HAP-1 (cell line): Measurements from ENCODE around the gene EVL.

Experiments used
- DNase-seq, 2 experiments: peaks; one replicate each; pipeline ENCODE4 v3.0.0-alpha.2; 2016 to 2020; ENCODE audit warnings: low spot score in 2 of 2
- H3K27me3 ChIP-seq: fragments of 250-450 bp; sonication (Bioruptor Pico); 2 replicates; pipeline ENCODE4 v1.5.1; 2020; ENCODE audit warnings: low read depth, mild to moderate bottlenecking, moderate library complexity
- H3K36me3 ChIP-seq: fragments of 250-450 bp; sonication (Bioruptor Pico); replicated peaks from 2 replicates; pipeline ENCODE4 v1.5.1; 2020; ENCODE audit warnings: mild to moderate bottlenecking
- H3K4me1 ChIP-seq: fragments of 250-450 bp; sonication (Bioruptor Pico); 2 replicates; pipeline ENCODE4 v1.5.1; 2020; ENCODE audit warnings: mild to moderate bottlenecking
- H3K4me3 ChIP-seq: fragments of 250-450 bp; sonication (Bioruptor Pico); 2 replicates; pipeline ENCODE4 v1.5.1; 2020; ENCODE audit warnings: mild to moderate bottlenecking, moderate library complexity
- H3K9me3 ChIP-seq: fragments of 250-450 bp; sonication (Bioruptor Pico); 2 replicates; pipeline ENCODE4 v1.5.1; 2020; ENCODE audit warnings: mild to moderate bottlenecking, moderate library complexity
- in situ Hi-C: fragments of 300-500 bp; cut with MboI; formaldehyde crosslinking; loops from 3 replicates; pipeline ENCODE4 v1.14.3; 2020; ENCODE audit warnings: low sequenced_read_pairs, inconsistent platforms, mixed read lengths

EVL gene

DNA sequence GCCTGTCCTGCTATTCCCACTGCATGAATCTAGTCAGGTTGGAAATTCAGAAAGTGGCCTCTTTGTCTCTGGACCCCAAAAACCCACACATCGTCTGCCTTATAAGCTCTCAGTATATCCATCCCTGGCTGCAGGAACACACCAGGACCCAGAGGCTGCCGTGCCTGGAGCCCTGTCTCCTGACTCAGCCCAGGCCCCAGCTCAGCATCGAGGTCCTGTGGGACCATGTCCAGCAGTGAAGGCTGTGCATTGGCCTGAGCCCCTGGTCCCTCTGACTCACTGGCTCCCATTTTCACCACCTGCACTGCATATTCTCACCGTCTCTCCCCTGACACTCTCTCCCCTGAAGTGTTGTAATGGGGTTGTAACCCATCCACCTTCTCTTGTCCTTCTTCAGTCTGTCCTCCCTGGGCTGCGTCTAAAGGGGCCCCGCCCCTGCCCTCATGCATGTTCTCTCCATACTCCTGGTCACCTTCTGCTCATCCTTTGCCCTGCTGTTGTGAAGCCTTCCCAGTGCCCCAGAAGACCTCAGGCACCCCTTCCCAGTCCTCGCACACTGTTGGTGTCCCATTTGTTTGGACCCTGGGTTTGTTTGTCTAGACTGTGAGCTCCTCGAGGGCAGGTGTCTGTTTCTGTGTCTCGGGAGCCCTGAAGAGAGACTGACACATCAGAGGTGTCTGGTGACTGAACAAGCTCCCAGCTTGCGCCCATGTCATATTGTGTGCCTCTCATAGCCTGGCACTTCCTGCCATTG lies 43.8 kb downstream of the EVL start:
- DNase-seq, result no peak
- Histone ChIP-seq H3K4me1 (no peaks in the 10 kb centered on the region), H3K4me3 (no peak overlapping the region), H3K36me3 (peaks cover 5% of the 10 kb centered on the region), H3K27me3 (no peaks in the 10 kb centered on the region), H3K9me3 (no peaks in the 10 kb centered on the region)
- in situ Hi-C loops, result no loop called here

DNA sequence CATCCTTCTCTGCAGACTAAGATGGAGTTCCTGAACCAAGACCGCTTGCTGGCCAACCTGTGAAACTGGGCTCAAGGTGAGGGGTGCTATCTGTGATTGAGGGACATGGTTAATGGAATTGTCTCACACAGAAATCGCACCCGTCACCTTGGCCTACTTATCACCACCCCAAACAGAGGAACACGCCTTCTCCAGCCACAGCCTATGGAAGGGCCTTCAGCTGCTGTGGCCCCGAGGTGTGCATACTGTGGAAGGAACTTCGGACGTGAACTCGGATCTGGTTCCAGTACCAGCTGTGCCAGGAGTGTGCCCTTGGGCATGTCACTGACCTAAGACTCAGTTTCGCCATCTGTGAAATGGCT lies 44.4 kb downstream of the EVL start:
- in situ Hi-C loops, result no loop called here
- Histone ChIP-seq H3K27me3 (no peaks in the 10 kb centered on the region), H3K4me1 (no peaks in the 10 kb centered on the region), H3K36me3 (peaks cover 5% of the 10 kb centered on the region), H3K9me3 (no peaks in the 10 kb centered on the region), H3K4me3 (no peak overlapping the region)
- DNase-seq, result no peak

DNA sequence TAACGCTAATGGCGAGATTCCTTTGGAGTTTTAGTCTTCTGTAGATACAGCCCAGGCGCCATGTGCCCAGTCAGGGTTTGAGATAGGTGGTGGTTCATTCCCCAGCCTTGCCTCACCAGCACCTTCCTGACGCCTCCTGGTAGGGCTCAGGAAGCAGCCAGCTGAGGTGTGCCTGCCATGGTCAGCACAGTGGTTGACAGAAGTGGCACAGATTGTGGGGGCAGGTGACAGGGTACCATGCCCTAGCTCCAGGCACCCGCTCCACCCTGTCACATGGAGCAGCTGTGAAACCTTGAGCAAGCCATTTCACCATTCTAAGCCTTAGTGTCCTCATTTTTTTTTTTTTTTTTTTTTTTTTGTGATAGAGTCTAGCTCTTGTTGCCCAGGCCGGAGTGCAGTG lies 45.6 kb downstream of the EVL start:
- Histone ChIP-seq H3K4me3 (no peak overlapping the region), H3K4me1 (no peaks in the 10 kb centered on the region), H3K36me3 (peaks cover 5% of the 10 kb centered on the region), H3K9me3 (no peaks in the 10 kb centered on the region), H3K27me3 (no peaks in the 10 kb centered on the region)
- in situ Hi-C loops, result loop anchor here (5.0 kb wide), 1 partner anchor 129 kb away; no protein-coding TSS in a partner anchor
- no peak for DNase-seq

DNA sequence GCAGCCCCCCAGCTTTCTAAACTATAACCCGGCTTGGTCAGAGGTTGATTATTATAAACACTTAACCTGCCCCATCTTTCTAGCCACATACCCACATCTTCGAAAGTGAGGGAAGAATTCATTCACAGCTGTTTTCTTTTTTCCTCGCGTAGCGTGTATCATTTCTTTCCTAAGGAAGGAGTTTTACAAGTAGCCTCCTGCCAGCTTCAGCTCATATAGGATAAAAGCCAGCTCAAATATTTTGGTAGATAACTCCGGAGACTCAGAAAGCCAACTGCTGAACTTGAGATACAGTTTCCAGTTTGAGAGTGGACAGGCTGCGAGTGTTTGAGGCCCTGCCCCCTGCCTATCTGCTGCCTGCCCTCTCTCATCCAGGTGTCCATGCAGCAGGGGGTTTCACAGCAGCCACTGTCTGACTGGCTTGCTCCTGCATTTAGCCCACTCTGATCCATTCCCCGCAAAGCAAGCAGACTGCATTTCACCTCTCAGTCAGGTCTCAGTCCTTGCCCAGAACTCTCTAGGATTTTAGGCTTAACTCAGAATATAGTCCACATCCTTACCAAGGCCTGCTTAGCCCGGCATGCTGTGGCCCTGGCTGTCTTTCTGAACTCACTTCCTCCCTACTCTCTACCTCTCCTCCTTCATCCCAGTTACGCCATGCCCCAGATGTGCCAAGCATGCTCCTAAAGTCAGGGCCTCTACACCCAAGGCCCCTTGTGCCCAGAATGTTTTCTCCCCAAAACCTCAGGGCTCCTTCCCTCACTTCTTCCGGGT lies 46.9 kb downstream of the EVL start:
- no peaks in the 10 kb centered on the region for H3K4me1 ChIP-seq
- in situ Hi-C loops, result loop anchor here (5.0 kb wide), 1 partner anchor 130 kb away; no protein-coding TSS in a partner anchor
- no peak overlapping the region for H3K4me3 ChIP-seq
- no peak for DNase-seq
- H3K27me3 ChIP-seq, result no peaks in the 10 kb centered on the region
- peaks cover 5% of the 10 kb centered on the region for H3K36me3 ChIP-seq
- H3K9me3 ChIP-seq, result no peaks in the 10 kb centered on the region

DNA sequence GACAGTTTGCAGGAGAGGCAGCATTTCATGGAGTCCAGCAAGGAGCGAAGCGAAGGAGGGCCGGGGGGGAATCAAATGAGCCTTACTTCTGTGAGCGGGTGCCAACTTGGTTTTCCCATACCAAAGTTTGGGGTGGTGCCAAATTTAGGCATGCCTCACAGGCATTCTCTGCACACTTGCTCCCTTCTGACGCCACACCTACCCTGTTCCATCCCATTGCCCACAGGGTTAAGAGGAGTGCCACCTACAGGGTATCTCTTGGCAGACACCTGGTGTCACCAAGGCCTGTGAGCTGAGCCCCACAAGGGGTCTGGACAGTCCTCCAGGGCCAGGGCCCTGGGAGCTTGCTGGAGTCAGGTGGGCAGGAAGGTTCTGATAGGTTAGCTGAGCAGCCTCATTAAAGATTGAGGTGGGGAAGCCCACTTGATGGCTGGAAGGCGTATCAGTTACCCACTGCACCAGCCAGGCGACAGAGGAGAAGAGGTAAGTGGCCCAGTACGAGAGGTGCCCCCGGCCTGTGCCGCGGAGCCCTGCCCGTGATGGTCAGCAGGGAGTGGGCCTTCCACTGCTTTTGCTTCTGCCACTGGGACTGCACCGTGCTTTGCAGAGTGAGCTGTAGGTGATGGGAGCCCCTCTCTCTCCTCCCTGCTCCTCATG lies 49.0 kb downstream of the EVL start:
- no peaks in the 10 kb centered on the region for H3K27me3 ChIP-seq
- in situ Hi-C loops, result loop anchor here (5.0 kb wide), 1 partner anchor 132 kb away; no protein-coding TSS in a partner anchor
- no peak for DNase-seq
- no peaks in the 10 kb centered on the region for H3K9me3 ChIP-seq
- H3K36me3 ChIP-seq, result peaks cover 5% of the 10 kb centered on the region
- no peaks in the 10 kb centered on the region for H3K4me1 ChIP-seq
- H3K4me3 ChIP-seq, result no peak overlapping the region

DNA sequence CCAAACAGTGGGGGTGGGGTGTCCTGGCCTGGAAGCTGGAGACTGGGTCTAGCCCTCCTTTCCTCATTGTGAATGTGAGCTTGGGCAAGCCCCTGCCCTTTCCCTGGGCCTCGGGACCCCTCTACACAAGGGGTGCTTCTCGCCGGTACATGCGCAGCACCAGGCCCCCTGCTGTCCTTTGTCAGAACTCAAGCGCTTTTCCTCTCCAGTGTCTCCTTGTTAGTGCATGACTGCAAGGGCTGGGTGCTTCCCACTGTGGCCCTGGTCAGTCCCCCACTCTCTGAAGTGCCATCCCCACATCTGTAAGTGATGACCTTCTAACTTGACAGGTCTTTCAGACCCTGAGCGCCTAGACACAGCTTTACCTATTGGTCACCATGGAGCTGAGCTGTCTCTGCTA lies 50.0 kb downstream of the EVL start:
- Histone ChIP-seq H3K4me3 (no peak overlapping the region), H3K4me1 (no peaks in the 10 kb centered on the region), H3K36me3 (no peaks in the 10 kb centered on the region), H3K27me3 (no peaks in the 10 kb centered on the region), H3K9me3 (no peaks in the 10 kb centered on the region)
- DNase-seq, result no peak
- in situ Hi-C loops, result no loop called here

DNA sequence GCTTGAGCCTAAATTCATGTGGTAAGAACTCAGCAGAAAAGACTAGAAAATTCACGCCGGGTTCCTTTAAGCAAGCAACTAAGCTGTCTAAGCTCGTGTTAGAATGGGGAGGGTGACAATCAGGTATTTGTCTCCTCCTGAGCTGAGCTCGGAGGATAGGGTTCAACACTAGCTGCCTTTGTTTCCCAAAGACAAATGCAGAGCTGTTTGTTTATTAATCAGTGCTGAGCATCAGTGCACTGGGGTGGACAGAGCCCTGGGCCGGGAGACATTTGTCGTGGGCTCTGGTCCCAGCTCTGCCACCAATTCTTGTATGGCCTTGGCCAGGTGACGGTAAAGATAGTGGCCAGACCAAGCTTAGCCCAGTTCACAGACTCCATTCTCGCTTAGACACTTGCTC lies 50.5 kb downstream of the EVL start:
- in situ Hi-C loops, result no loop called here
- no peak overlapping the region for H3K4me3 ChIP-seq
- no peaks in the 10 kb centered on the region for H3K36me3 ChIP-seq
- H3K27me3 ChIP-seq, result no peaks in the 10 kb centered on the region
- no peak for DNase-seq
- no peaks in the 10 kb centered on the region for H3K9me3 ChIP-seq
- no peaks in the 10 kb centered on the region for H3K4me1 ChIP-seq

DNA sequence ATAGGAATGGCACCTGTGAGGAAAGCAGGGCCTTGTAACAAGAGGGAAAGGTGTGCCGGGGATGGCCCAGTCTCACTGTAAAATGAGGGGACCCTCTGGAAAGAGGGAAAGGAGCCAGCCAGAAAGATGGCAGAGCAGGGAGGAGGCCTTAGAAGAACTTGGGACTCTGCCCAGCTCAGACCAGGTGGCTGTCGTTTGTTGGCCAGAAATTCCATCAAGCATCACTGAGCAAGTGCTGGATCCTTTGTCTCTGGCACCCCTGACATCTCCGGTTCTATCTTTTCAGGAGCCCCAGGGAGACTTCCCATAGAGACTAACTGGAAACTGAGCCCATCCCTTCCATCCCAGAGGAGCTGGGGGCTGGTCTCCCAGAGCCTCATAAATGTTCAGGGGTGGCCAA lies 50.9 kb downstream of the EVL start:
- Histone ChIP-seq H3K36me3 (no peaks in the 10 kb centered on the region), H3K27me3 (no peaks in the 10 kb centered on the region), H3K9me3 (no peaks in the 10 kb centered on the region), H3K4me3 (no peak overlapping the region), H3K4me1 (no peaks in the 10 kb centered on the region)
- DNase-seq, result no peak
- in situ Hi-C loops, result no loop called here

DNA sequence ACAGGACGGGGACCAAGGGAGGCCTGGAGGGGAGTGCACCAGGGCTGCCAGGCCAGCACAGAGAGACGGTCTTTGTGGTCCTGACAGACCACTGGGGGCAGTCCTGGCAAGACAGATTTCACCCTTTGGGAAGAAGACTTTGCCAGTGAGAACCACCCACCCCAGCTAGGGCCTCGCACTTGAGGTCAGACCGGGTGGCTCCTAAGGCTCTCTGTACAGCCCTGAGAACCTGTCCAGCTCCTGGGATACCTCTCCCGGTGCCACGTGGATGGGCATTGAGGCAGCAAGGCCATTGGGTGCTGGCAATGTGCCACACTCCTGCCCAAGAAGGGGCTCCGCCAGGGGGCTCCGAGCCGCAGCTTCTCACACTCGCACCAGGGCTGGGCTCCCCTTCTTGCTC lies 51.8 kb downstream of the EVL start:
- Histone ChIP-seq H3K4me1 (no peaks in the 10 kb centered on the region), H3K4me3 (no peak overlapping the region), H3K27me3 (no peaks in the 10 kb centered on the region), H3K36me3 (no peaks in the 10 kb centered on the region), H3K9me3 (no peaks in the 10 kb centered on the region)
- no peak for DNase-seq
- in situ Hi-C loops, result no loop called here

DNA sequence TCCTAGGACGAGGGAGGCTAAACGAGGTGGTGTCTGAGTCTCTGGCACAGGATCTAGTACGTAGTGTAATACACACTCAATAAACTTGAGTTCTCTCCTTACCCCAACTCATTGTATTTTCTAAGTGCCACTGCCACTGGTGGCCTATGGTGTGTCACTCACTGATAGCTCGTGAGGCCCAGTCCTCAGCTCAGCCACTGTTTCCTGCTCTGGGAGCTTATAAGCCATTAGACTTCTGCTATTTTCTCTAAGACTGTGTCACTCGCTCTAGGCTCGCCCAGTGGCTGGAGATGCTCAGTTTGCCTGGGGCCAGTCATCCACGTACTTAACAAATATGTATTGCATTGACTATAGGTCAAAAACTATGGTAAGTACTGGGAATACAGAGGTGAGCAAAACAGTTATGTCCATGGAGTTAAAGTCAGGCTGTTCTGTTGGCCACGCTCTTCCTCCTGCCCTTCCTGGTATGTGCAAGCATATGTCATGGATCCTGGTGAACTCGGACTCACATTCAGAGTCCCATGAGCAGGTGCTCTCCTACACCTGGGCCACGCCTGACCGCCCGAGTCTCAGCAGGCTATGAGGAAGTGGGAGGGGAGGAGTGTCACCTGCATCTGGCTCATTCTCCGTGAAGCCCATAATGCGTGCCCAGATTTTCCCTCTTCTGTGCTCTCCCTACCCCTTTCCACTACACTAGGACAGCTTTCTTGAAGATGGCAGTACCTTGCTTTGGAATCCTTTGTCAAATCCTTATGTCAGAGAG lies 52.6 kb downstream of the EVL start:
- in situ Hi-C loops, result no loop called here
- Histone ChIP-seq H3K27me3 (no peaks in the 10 kb centered on the region), H3K36me3 (no peaks in the 10 kb centered on the region), H3K9me3 (no peaks in the 10 kb centered on the region), H3K4me3 (no peak overlapping the region), H3K4me1 (no peaks in the 10 kb centered on the region)
- DNase-seq, result no peak

DNA sequence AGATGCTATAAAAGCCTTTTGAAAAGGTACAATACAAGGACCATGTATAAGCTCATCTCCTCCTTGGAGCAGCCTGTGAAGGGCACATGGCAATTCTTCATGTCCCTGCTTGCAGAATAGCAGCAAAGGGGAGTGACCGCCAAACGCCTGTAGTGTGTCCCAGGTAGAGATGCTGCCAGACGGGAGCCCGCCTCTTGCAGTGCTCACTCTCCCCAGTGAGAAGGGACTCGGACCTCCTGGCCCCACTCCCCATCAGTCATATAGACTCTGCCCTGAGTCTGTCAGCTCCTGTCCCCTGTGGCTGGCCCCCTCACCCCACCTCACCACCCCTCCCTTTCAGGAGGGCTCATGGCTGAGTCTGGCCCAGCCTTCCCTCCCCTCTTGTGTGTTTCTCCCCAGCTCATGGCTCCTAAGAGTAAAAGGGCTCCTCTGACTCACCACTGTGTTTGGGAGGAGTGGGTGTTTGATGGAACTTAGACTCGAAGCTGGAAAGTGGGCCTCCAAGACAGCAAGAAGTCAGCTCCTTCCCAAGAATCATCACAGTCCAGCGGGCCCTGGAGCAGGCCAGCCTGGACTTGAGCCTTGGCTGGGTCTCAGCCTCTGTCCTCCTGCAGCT lies 53.3 kb downstream of the EVL start:
- Histone ChIP-seq H3K27me3 (no peaks in the 10 kb centered on the region), H3K9me3 (no peaks in the 10 kb centered on the region), H3K36me3 (0 out of 2 replicates have a peak, but pooled peaks cover 1% of the 10 kb centered on the region), H3K4me1 (no peaks in the 10 kb centered on the region), H3K4me3 (no peak overlapping the region)
- DNase-seq, result no peak
- in situ Hi-C loops, result no loop called here

DNA sequence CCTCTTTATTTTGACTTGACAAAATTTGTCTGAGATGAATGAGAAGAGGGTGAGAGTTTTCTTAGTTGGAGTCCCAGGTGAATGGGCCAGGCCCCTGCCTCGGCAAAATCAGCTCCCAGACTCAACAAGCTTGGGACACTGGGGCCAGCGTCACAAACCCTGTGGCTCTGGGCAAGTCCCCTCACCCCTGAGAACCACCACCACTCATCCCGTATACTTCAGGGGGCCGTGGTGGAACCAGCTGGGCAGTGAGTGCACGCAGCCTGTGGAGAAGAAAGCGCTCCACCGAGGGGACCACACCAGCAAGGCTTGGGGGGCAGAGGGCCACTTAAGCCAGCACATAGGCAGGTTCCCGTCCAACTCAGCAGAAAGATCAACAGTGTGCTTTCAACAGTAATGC lies 54.0 kb downstream of the EVL start:
- DNase-seq, result no peak
- in situ Hi-C loops, result no loop called here
- Histone ChIP-seq H3K9me3 (no peaks in the 10 kb centered on the region), H3K36me3 (0 out of 2 replicates have a peak, but pooled peaks cover 3% of the 10 kb centered on the region), H3K4me1 (no peaks in the 10 kb centered on the region), H3K4me3 (no peak overlapping the region), H3K27me3 (no peaks in the 10 kb centered on the region)
